ENCODE data around the gene HOXC4.
"Not testable (repeated sequence)": the region's sequence is repeated elsewhere in the genome, so short reads cannot be mapped to it uniquely, and the experiment has no call there.

Gene HOXC4

DNA sequence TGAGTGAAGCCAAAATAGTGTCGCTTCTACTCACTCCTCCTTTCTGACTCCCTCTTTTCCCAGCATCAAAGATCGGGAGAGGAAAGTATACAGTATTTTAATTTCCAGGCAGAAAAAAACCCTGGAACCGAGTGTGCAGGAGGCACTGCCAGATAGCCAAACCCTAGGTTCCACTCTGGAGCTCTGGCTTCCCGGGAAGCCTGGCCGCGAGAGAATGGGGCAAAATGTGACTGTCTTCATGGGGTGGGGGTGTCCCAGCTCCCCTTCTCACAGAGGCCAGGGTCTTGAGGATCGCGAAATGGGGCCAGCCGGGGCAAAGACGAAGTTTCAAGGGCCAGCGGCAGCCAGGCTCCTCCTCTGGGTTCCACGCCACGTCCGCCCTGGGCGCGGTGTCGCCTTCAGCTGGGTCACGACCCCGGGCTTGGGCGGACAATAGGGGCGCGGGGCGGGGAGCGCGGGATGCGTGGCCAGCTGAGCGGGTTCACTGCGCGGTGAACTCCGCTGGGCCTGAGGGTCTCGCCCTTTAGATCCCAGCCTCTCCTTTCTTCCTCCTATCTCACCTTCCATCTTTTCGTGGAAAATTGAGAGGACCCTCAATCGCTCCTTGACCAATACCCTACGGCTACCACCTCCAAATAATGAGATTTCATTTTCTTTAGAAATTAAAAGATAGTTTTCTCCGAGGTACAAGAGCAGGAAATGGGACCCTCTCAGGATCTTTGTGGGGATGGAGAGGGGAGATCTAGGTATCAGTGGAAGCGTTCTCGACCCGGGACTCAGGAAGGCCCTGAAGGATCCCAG lies 6.7 kb downstream of the HOXC4 start:
- no peak for DNase-seq

DNA sequence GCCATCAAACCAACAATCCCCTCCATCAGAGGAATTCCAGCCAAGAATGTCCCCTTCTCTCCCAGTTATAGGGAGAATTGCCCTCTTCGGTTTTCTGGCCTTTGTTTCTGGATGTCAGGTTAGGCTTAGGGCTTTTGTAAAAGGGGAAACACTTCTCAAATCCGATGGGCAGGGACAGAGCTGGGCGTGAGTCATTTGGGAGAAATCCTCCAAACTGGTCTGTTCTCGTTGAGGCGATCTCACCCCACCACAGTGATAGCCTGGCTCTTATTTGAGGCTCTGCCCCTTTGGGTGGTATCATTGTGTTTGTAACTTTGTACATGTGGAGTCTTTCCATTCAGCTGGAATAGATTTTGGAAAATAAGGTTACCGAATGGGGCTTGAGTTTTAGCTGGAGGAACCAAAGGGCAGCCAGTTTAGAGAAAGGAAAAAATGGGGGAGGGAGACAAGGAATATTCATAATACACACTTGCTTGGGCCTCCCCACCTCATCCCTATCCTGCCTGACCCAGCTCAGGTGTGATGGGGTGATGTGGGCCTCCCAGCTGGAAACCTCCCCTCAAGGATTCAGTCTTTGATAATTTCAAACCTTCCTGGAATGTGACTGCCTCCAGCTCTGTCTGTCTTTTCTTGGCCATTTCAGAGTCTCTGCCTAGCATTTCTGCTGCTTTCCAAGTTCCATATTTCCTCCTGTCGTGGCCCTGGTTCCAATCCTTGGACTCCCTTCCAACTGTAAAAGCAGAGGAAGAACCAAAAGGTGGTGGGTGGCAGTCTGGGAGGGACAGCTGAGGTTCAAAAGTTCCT lies 7.5 kb downstream of the HOXC4 start:
- DNase-seq = no peak

DNA sequence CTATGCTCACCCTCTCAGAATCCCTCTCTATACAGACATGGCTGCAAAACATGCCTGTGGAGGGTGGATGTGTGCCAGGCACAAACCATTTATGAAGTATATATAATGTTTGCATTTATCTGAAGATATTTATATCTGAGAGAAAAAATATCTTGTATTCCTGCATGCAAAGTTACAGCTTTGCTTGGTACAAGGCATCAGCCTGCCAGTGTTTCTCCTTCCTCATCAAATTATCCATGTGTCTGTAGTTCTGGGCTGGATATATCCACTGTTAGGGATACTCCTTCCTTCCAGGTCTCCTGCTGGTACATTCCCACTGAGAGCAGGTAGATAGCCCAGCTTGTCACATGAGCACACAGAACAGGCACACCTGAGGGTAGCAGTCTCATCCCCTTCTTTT lies 12.0 kb downstream of the HOXC4 start:
- no peak for DNase-seq

DNA sequence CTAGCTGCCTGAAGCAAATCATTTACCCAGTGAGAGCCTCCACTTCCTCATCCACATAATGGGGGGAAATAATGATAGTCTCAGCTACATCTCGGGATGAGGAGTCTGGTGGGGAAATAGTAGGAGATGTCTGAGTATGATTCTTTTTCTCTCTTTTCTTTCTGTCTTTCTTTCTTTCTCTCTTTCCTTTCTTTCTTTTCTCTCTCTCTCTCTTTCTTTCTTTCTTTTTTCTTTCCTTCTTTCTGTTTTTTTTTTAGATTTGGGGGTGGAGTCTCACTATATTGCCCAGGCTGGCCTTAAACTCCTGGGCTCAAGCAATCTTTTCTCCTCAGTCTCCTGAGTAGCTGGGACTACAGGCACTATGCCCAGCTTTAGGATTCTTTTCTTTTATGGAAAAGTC lies 12.8 kb downstream of the HOXC4 start:
- no peak for DNase-seq

DNA sequence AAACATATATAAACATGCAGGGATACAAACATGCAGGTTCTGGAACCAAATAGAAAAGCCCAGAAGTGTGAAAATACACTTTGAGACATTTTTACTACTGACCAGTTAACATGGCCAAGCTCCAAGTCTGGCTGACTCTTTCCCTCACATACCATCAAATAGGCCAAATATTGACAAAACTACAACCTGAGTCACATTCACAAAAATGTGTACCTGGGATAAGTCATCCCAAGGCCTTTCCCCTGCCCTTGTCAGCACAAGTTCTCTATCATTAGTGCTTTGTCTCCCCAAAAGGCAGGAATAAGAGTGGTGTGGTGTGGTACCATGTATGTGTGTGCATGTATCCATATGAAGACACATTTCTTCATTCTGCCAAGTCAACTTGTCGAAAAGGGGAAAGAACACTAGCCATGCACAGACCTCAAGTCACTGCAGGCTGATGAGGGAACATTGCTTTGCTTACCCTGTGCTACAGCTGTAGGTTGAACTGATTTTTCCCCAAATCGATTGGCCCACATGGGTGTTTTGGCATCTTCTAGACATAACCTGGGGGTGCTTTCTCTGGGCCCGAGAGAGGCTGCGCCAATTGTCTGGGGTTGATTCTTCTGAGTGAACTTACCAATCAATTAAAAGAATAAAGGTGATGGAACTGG lies 14.9 kb downstream of the HOXC4 start:
- no peak for DNase-seq

DNA sequence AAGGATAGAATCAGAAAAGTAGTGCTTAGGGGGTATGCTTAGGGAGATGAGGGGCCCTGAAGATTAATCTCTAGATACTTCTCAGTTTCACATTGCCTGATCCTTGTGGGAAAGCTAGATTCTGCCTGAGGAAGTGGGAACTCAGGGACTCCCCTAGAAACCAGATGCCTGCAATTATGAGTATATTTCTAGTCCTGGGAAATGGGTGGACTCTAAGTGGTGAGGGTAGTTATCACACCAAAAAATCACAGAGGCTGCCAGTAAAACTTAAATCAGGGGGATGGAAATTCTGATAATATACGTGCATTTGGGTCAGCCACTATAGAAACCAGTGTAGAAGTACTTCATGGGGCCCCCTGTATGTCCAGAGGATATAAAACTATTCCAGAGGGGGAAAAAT lies 18.3 kb downstream of the HOXC4 start:
- DNase-seq = no peak

DNA sequence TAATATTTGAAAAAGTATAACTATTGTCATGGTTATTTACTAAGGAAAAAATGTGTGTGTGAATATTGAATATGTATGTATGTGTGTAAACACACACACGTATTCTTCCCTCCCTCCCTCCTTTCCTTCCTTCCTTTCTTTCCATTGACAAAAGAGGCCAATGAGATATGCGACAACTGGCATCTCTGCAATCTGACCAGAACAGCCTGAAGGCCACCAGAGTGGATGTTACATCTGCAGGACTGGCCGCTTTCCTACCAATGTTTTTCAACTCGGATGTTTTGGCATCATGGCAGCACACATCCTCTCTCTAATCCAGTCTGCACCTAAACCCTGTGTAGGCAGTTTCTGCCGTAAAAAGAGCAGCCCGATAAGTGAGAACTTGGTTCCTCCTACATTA lies 20.7 kb downstream of the HOXC4 start:
- DNase-seq = no peak

DNA sequence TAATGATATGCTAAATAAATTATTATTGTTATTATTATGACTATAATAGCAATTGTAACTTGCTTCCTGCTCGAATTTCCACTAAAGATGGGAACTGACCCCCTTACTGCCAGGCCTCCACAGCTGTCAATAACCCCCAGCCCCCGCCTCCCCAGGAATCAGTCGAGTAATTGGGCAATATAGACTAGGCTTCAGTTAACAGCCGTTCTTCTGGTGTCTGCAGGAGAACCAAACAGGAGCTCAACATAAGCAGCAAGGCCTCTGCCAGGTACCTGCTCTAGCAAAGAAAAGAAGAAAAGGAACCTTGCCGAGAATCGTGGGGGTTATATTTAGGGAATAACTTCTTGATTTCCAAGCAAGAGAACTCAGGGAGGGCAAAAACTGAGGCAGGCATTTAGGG lies 21.8 kb downstream of the HOXC4 start:
- no peak for DNase-seq

DNA sequence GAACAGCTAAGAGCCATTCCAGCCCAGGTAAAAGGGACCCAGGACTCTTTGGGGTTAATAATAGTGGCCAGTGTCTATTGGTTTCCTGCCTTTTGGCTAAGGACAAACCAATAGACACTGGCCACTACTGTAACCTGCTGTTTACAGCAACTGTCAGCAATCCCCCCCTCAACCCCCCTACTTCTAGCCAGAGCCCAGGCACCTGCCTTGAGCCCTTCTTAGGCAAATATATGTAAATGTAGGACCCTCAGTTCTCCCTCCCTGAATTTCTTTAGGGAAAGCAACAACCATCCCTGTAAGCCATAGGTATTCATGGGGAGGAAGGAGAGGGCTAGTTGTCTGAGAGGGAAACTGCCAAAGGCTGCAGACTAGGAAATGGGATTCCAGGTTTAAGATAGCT lies 22.3 kb downstream of the HOXC4 start:
- no peak for DNase-seq

DNA sequence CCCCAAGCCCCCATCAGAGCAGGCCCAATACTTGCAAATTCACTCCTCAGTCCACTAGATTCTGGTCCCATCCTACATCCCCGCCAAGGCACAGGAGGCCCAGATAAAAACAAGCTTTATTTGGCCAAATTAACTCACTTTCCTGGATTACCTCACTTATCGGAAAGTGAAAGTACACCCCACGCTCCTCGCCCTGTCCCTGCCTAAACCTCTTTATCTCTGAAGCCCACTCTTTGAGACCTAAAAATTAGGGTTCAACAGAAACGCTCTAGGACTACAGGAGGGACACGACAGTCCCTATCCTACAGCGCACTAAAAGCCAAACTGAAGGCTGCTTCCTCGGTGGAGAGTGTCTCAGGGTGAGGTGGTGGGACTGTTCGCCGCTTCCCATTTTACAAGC lies 24.2 kb downstream of the HOXC4 start:
- not testable (repeated sequence) for DNase-seq

DNA sequence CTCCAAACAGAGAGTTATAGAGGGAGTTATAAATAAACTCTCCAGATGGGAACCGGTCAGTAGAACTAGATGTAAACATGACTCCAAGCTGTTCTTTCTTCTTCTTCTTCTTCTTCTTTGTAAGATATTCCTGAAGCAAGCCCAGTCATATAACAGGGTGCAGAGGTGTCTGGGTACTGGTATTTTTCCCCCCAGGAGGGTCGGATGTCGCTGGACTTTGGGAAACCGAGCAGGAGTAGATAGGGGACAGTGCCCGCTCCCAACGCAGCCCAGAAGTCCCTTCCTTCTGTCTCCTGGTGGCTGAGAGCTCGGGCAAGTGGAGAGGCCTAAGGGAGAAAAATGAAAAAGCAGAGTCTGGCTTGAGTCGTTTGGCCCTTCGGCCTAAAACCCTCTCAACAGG lies 25.5 kb downstream of the HOXC4 start:
- DNase-seq = not testable (repeated sequence)

DNA sequence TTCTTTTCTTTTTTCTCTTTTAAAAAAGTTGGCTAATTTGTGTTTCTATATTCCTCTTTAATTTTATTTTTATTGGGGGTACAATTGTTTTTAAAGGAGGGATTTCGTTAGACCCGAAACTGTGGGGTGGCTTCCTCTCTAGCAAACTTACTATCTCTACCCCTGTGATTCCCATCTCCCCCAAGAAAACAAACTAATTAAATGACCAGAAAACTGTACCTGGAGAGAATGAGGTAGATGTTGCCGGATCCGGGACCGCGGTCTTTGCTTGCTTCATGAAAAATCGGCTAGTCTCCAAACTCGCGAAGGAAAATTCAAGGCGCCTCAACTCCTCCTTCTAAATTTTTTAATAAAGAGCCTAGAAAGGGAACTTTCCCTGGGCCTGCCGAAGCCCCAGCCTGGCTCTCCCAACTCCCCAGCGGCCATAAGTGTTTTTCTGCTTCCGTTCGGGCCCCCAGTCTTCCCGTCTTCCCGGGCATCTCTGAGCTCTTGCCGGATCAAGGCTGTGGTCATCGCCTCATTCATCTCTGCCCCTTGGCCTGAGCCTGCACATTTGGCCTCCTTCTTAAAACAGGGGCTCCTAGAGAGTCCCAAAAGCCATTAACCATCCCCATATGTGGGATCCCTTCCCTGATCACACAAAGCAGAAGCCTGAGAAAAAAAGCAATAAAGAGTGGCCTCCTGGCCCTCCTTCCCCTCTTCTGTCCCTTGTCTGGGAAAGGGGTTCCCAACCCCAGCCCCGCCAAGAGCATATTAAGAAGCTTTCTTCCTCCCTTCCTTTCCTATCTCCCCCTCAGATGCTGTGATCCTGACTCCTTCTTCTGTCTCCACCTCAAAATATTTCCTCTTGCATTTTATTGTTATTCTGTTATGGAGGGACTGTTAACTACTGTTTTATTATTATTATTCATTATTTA lies 26.6 kb downstream of the HOXC4 start:
- not testable (repeated sequence) for DNase-seq

DNA sequence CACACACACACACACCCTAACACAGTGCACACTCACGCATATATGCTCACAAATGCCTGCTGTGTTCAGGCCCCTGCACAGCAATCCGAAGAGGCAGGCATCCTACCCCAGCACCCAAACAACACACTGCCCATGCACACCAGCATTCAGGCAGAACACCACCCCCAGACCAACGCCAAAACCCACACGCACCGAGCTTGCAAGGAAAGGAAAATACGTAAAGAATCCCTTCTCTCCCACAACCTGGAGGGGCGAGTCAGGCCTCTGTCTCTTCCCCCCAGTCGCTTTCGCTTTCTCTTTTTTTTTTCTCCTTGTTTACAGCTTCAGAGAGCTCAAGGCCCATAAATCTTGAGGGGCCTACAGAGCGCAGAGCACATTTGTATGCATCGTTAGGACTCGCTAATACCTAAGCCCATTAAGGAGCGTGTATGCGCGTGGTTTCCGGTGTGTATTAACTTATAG lies 27.4 kb downstream of the HOXC4 start:
- DNase-seq = not testable (repeated sequence)

DNA sequence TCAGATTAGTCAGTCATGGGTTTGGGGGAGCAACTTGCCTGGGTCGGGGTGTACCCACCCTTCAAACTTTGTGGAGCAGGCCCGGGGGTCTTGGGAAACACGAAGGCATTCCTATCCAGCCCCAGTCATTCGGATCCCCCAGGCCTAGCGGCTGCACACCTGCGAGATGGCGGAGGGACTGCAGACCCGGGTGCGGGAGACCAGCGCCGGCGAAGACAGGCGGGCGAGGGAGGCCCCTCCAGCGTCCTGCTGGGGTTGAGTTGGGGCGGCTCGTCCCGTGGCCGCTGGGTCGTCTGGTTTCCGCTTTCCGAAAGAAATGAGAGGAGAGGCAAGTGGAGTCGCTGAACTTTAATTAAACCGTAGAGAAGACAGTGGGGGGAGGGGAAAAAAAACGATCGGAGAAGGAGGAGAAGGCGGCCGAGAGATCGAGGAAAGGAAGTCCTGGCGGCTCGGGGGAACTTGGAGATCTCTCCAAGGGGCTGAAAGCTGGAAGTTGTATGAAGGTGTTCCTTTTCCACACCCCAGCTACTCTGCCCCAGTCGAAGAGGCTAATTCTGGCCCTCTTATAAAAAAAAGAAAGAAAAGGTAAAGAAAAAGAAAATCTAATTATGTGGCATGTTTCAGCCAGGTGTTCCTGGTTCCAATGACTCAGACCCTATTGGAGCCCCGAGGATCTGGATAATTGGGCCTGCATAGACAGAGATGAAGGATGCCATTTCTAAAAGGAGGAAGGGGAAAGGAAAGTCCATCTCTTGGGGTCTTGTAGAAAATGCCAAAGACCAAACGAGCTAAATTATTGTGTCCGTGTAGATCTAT lies 28.2 kb downstream of the HOXC4 start:
- not testable (repeated sequence) for DNase-seq

DNA sequence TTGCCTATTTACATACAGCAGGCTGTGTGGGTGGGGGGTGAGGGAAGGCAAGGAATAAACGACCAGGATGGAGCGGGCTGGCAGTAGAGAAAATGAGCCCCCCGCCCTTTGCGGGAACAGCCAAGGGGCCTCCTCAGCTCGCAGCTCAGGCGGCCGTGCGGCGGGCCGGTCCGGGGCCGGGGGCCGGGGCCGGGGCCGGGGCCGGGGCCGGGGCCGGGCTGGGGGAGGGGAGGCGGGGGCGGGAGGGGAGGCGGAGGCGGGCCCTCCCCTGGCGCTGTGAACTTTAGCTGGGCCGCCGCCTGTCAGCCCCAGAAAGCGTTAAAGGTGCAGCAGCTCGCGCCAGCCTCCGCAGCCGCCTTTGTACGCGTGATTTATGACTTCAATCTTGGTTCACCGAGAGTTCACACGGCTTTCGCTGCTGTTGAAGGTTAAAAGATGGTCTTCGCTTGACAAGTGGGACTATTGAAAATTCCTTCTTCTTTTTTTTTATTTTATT lies 28.8 kb downstream of the HOXC4 start:
- no peak for DNase-seq

DNA sequence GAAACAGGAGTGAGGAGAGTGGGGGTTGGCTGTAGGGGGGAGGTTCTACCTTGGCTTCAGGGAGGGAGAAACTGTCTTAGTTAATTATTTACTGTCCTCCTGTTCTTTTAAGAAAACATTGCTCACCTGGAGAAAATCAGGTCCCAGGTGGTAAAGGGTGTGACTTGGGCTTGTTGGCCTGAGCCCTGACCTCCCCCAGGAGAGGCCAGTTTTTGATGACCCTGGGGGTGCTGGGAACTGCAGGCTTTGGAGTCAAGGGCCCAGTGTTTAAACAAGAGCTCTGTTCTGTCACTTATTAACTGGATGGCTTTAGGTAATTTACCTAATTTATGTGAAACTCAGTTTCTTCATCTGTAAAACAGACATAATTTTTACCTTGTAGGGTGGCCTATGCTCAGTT lies 34.4 kb downstream of the HOXC4 start:
- not testable (repeated sequence) for DNase-seq

DNA sequence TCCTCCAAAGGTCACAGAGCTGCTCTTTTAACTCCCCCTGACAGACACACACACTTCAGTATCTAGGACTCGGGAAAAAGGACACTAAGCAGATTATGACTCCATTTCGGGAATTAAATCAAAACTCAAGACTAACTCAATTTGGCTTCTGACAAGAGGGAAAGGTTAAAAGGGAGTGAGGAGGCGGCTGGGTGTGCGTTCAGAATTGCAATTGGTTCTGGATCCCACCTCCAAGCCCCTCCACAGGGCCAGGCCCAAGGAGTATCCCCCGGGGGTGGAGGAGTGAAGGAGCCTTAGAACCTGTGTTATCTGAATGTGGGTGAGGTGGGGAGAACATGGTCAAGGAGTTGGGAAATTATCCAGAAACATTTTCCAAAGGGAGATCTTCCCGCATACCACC lies 35.8 kb downstream of the HOXC4 start:
- DNase-seq = not testable (repeated sequence)

DNA sequence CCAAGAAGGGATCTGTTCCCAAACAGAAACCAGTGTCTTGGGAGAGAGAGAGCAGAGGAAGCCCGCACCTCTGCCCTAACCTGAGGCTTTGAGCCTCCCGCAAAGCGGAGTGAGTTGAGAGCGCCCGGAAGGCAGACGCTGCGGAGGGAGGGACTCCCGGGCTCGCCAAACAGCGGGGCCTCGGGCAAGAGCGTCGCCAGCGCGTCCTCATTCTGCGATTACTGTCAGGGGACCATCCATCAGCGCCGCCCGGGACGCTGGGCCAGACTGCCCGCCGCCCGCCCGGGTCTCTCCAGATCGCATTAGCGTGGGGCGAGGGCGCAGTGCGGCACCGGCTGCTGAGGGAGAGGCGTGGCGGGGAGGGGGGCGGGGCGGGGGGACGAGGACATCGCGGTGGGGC lies 36.7 kb downstream of the HOXC4 start:
- not testable (repeated sequence) for DNase-seq

DNA sequence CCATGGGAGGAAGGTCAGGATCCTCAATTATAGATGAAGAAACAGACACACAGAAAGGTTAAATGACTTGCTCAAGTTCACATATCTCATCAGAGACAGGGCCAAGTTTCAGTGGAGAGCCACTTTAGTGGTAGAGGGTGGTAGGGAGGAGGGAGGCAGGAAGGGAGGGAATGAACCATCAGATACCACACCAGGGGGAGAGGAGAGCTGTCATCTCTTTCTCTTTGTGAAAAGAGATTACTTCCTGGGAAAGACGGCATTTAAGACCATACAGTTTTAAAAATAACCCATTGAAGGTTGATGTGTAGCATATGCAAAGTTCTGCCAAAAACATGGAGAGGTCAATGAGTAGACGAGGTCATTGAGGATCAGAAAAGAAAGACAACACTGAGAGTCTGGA lies 39.3 kb downstream of the HOXC4 start:
- not testable (repeated sequence) for DNase-seq

DNA sequence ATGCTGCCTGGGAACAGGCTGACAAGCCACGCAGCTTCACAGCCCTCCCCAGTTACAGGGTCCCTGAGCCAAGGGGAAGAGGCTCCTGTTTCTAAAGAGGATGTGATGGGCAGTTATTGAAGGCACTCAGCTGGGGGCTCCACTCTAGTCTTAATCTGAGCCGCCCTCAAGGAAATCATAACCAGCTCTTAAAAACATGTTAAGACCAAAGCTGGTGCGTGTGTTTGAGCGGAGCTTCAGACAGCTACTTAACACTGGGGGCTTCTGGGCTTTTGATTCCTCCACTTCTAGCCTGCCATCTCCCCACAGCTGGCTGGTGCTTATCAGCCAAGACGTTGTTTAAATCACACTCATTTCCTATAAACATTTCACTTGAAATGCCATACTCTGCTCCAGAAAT lies 42.3 kb downstream of the HOXC4 start:
- not testable (repeated sequence) for DNase-seq

DNA sequence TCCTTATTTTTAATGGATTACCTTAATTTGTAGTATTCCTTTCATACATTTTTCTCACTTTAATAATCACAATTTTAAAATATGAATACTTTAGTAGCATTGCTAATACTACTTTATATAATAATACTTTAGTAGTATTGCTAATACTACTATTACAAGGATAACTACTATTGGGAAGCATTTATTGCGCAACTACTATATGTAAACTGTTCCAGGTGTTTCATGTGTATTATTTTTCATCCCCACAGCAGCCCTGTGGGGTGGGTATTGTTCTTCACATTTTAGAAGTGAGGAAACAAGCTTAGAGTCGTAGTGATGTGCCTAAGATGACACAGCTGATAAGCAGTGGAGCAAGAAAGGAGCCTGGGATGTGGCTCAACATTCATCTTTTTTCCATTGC lies 45.0 kb downstream of the HOXC4 start:
- not testable (repeated sequence) for DNase-seq
